Bone marrow (tissue), 2 donors: ENCODE measurements around the gene RNF213.

ENCODE experiments used
- DNase-seq, 2 donors: peaks; one replicate each; lab custom pipeline; 2025; lab: John Stamatoyannopoulos, UW

The RNF213 gene

DNA sequence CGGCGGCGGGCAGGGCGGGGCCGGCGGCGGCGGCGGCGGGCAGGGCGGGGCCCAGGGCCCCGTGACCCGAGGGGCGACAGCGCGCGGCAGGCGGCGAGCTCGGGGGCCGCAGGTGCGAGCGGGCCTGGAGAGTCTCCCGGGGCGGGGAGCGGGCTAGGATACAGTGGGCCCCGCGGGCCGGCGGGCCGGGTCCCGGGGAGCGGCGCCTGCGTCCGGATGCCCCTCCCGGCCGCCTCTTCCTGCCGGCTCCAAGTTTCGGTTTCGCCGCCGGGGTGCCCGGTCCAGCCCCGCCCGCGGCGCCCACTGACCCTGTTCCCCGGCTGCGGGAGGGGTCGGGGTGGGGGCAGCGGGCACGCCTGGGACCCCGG is at the start of gene RNF213:
RNF213 (plus strand) TSS at position 62 of the 368 bp plus-strand sequence. CDS start 2,830 bp downstream, outside the sequence.
- peak in 1 of 2 donors; percentile 51 for DNase-seq

GRCh38 chr17:80212109-80212508 is 48.5 kb upstream of the RNF213 start:
- DNase-seq: no peak

- no peak for DNase-seq
Measured at GRCh38 chr17:80212511-80212910, 48.1 kb upstream of the RNF213 start.

GRCh38 chr17:80212962-80213642 is 47.5 kb upstream of the RNF213 start:
- DNase-seq: peak; percentile 26 to 36

DNA sequence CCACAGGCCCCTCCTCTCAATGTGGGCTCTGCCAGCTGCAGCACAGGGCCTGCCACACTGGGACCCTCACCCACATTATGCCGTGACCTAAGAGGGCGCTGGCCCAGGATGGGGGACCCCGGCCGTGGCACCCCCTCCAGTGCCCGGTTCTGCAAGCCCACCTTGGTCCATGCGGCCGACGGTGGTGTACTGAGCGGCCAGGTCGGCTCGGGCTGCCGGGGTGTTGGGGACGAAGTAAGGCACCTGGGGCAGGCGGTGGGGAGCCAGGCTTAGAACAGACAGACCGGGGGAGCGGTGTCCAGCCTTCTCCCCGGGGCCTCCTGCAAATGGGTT is 47.0 kb upstream of the RNF213 start:
- no peak for DNase-seq

DNA sequence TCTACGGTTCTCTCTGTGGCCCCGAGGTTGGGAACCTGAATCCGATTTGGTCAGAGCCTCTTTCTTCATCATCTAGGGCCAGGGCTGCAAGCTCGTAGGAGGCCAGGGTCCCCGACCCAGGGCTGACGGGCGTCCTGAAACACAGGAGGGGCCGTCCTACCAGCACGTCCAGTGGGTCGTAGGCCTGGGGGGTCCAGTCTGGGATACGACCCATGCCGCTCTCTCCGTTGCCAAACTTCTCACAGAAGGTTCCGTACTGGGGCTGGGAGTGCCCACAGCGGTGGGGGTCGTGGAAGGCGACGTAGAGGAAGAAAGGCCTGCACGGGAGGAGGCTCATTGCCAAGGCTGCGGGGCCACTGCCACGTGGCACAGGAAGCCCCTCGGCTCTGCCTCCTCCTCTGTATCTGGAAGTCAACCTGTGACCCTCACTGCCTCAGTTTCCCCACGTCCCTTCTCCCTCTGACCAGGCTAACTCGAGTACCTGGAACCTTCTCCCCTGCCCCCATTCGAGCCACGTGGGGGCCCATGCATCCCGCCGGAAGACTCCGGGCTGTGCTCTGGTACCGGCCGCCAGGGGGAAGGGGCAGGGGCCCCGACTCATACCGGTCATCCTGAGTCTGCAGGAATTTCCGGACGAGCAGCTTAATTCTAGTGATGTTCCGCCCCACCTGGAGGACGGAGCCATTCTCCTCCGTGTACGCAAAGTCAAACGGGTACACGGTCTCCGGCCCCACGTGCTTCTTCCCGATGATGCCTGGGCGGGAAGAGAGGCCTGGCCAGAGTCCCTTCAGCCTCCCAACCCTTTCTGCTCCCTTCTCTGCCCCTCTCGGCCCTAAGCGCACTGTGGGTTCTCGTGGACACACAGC is 46.4 kb upstream of the RNF213 start:
- DNase-seq: no peak

DNA sequence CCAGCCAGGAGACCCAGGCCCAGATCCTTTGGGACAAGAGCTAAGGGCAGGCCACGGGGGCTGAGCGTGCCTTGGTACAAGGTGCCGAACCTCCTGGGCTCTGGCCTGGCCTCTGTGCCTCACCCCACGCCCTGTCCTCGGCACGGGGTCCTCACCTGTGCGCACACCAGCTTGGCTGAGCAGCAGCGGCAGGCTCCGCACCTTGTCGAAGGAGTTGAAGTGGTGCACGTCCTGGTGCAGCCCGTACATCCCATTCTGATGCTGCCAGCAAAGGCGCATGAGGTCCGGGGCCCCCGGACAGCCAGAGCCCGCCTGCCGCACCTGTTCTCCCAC is 45.8 kb upstream of the RNF213 start:
- no peak for DNase-seq

- no peak for DNase-seq
Measured at GRCh38 chr17:80216473-80217456, 43.9 kb upstream of the RNF213 start.

DNA sequence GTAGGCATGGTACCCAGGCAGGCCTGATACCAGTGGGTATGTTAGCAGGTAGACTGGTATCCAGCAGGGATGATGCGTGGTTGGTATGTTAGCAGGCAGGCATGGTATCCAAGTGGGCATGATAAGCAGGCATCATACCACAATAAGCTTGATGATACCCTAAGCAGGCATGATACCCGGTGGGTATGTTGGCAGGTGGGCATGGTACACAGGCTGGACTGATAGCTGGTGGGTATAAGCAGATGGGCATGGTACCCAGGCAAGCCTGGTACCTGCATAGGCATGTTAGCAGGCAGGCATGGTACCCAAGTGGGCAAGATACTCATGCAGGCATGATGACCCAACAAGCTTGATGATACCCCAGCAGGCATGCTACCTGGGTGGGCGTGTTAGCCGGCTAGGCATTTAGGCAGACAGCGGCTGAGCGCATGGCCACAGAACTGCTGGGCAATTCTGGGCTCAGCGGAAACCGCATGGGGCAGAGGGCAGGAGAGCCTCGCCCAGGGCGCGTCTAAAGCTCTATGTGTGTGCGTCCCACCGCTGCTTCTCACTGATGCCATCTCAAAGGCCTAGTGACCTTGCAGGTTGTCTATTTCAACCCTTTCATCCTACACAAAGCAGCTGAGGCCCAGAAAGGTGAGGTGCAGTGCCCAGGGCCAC is 42.8 kb upstream of the RNF213 start:
- no peak for DNase-seq

- DNase-seq: no peak
Measured at GRCh38 chr17:80218391-80218790, 42.3 kb upstream of the RNF213 start.

- DNase-seq: peak; percentile 72 to 94
Measured at GRCh38 chr17:80219013-80219762, 41.5 kb upstream of the RNF213 start.

- no peak for DNase-seq
Measured at GRCh38 chr17:80219763-80220053, 40.9 kb upstream of the RNF213 start.

DNA sequence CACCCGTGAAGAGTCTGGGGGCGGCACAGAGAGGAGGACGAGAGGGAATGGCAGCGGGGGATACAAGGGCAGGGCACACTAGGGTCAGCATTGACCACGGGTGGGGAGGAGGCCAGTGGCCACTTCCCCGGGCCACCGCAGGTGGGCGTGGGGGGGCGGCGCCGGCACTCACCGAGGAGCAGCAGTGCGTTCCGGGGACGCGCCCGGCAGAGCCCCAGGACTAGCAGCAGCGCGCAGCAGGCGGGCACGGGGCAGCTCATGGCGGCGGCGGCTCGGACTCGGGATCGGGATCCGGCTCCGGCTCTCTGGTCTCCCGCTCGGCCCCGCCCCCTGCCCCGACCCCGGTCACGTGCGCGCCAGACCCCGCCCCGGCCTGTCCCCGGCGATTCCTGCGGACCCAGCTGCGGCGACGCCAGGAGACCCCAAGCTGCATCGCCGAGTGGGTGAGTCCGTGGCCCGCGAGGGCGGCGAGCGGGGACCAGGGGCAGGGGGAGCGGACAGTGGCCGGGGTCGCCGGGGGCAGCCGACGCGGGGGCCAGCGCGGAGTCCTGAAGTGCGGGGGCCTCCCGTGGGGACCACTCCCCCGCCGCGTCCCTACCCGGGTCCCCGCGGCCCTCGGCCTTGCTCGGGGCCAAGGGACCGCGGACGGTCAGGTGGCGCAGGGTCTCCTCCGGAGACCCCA is 40.5 kb upstream of the RNF213 start, which contains the start of the genes SGSH and SLC26A11:
SGSH (minus strand) TSS at position 280 of the 682 bp plus-strand sequence; CDS start at position 260, 20 bp downstream.
SLC26A11 (plus strand) TSS at position 374 of the 682 bp plus-strand sequence. CDS start 1,134 bp downstream, outside the sequence.
- DNase-seq: peak in 1 of 2 donors; percentile 49

DNA sequence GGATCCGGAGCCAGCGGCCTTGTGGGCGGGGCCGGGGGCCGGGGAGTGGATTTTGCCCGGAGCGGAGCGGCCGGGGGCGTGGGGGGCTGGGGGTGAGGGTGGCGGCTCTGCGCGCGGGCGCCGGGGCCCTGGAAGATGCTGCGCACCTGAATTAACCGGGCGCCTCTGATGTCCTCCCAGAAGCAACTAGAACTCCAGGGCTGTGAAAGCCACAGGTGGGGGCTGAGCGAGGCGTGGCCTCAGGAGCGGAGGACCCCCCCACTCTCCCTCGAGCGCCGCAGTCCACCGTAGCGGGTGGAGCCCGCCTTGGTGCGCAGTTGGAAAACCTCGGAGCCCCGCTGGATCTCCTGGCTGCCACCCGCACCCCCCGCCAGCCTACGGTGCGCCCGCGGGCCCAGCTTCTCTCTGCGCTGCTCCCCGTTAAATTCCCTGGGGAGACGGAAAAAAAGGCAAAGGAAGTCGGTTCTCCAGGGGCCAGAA is 39.9 kb upstream of the RNF213 start:
- no peak for DNase-seq

GRCh38 chr17:80221351-80222105 is 39.1 kb upstream of the RNF213 start:
- no peak for DNase-seq

- DNase-seq: no peak
Measured at GRCh38 chr17:80222376-80223141, 38.1 kb upstream of the RNF213 start.

- no peak for DNase-seq
Measured at GRCh38 chr17:80223142-80223815, 37.4 kb upstream of the RNF213 start.

DNA sequence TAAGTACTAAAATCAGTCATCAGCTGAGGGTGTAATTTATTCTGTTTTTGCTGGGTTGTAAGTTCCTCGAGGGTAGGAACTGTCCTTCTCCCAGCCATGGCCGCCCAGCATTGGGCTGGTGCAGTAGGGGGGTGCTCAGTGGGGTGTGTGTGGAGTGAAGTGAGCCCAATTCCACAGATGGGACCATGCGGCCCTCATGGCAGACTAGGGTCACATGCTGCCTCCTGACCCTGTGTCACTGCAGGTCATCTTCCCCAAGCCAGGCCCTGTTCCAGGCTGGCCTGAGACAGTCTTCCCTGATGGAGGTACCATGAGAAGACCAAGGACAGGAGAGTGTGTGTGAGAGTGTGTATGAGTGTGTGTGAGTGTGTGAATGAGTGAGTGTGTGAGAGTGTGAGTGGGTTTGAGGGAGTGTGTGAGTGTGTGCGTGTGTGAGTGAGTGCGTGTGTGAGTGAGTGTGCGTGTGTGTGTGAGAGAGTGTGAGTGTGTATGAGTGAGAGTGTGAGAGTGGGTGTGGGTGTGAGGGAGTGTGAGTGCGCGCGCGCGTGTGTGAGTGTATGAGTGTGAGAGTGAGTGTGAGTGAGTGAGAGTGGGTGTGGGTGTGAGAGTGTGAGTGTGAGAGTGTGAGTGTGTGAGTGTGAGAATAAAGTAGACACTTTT is 36.7 kb upstream of the RNF213 start:
- DNase-seq: no peak
